HepG2 (cell line): ENCODE measurements around the gene HDAC8. TPM values are rescaled to one million over a fixed set of nuclear protein-coding genes. Genes with fewer than 3 reads are reported as not detected.

Experiments
- ATAC-seq: fragments of 200-7000 bp; cut with Tn5 transposase; 3 replicates; pipeline ENCODE4 v1.9.1; 2020; ENCODE audit warnings: mild to moderate bottlenecking, moderate library complexity
- BruUV-seq: library from RNA; stranded (reverse); fragments of 400-500 nt; replicated peaks from 2 replicates; lab custom pipeline; 2021; lab: Mats Ljungman, UMichigan
- CTCF ChIA-PET: fragments of 300-600 bp; formaldehyde crosslinking; extraction: SDS; loops from one replicate; lab custom pipeline; 2021; ENCODE audit warnings: low total read pairs, inconsistent platforms, low intra/inter-chr PET ratio; lab: Yijun Ruan, JAX
- POLR2A ChIA-PET: fragments of 350-600 bp; sonication (Branson Sonifier 250); formaldehyde crosslinking; loops from one replicate; lab custom pipeline; 2020; ENCODE audit warnings: antibody characterized with exemption, inconsistent platforms; lab: Yijun Ruan, JAX
- DNase-seq: peaks from one replicate; pipeline ENCODE4 v3.0.0-alpha.2; 2015; ENCODE audit warnings: low spot score
- FAIRE-seq: peaks from 3 replicates; lab custom pipeline; 2011; peaks lifted over from hg19 to GRCh38; lab: Jason Lieb, UNC
- H2AFZ ChIP-seq: one replicate; pipeline ENCODE4 v1.6.1; 2011; ENCODE audit warnings: low read length, inconsistent platforms
- H3K27ac ChIP-seq: fragments of 300-600 bp; 3 replicates; pipeline ENCODE4 v1.8.0; 2011; ENCODE audit warnings: mixed run types, mild to moderate bottlenecking, mixed read lengths, low read length, inconsistent platforms; ENCODE audit not compliant: insufficient read depth; ENCODE audit errors: extremely low read length
- H3K27me3 ChIP-seq, 2 experiments: fragments of 200-600 bp in 1 of 2; 2 replicates in 1 of 2; 3 replicates in 1 of 2; pipeline versions ENCODE4 v1.6.0 to v1.8.0; 2011; ENCODE audit warnings: low read length in 2 of 2, mild to moderate bottlenecking in 2 of 2, moderate library complexity in 2 of 2, inconsistent platforms in 1 of 2; ENCODE audit not compliant: insufficient read depth in 2 of 2, control insufficient read depth in 1 of 2
- H3K36me3 ChIP-seq, 2 experiments: fragments of 200-600 bp in 1 of 2; replicated peaks in 1 of 2; 2 replicates in 1 of 2; 3 replicates in 1 of 2; pipeline versions ENCODE4 v1.5.1 to v1.8.0; 2011; ENCODE audit warnings: low read length in 2 of 2, inconsistent platforms in 1 of 2; ENCODE audit not compliant: insufficient read depth in 2 of 2, control insufficient read depth in 1 of 2
- H3K4me1 ChIP-seq: 2 replicates; pipeline ENCODE4 v1.5.1; 2012; ENCODE audit warnings: low read length, inconsistent platforms; ENCODE audit not compliant: insufficient read depth
- H3K4me2 ChIP-seq: 2 replicates; pipeline ENCODE4 v1.6.0; 2011; ENCODE audit warnings: low read depth, low read length, inconsistent platforms
- H3K4me3 ChIP-seq, 3 experiments: fragments of 200-600 bp in 1 of 3; sonication (generic), shearing (Covaris generic) in 1 of 3; replicated peaks in 1 of 3; 2 replicates each; pipeline ENCODE4 v1.5.1; 2011 to 2016; ENCODE audit warnings: low read length in 3 of 3, inconsistent platforms in 2 of 3, low read depth in 2 of 3, mild to moderate bottlenecking in 2 of 3, control low read depth in 1 of 3, mixed read lengths in 1 of 3; ENCODE audit not compliant: insufficient read depth in 1 of 3
- H3K79me2 ChIP-seq: one replicate; pipeline ENCODE4 v1.6.1; 2011; ENCODE audit warnings: low read length, inconsistent platforms; ENCODE audit not compliant: insufficient read depth
- H3K9ac ChIP-seq: 2 replicates; pipeline ENCODE4 v1.6.0; 2011; ENCODE audit warnings: mild to moderate bottlenecking, low read depth, low read length, inconsistent platforms; ENCODE audit not compliant: insufficient read depth
- H3K9me3 ChIP-seq: 2 replicates; pipeline ENCODE4 v1.5.1; 2012; ENCODE audit warnings: mild to moderate bottlenecking, low read length
- H4K20me1 ChIP-seq: 2 replicates; pipeline ENCODE4 v1.6.0; 2011; ENCODE audit warnings: inconsistent platforms, mild to moderate bottlenecking, low read length, moderate library complexity; ENCODE audit not compliant: insufficient read depth
- AKAP8 ChIP-seq: sonication (generic); formaldehyde crosslinking; IDR thresholded peaks from 2 replicates; pipeline ENCODE4 v1.5.1; 2020; ENCODE audit warnings: mild to moderate bottlenecking, missing genetic modification reagents
- BCL6 ChIP-seq: IDR thresholded peaks from 2 replicates; pipeline ENCODE4 v1.6.1; 2016; ENCODE audit warnings: missing genetic modification reagents, missing compliant biosample characterization
- DMAP1 ChIP-seq: IDR thresholded peaks from 2 replicates; pipeline ENCODE4 v1.6.1; 2016
- EZH2 ChIP-seq: conservative IDR thresholded peaks from 2 replicates; pipeline ENCODE4 v1.6.1; 2012; ENCODE audit warnings: mild to moderate bottlenecking, low read depth, low read length, moderate library complexity
- HNRNPL ChIP-seq: fragments of 200-400 bp; formaldehyde crosslinking; IDR thresholded peaks from 2 replicates; pipeline ENCODE4 v1.6.1; 2017; ENCODE audit warnings: mild to moderate bottlenecking, low read depth, low read length
- SCMH1 ChIP-seq: sonication (generic); formaldehyde crosslinking; IDR thresholded peaks from 2 replicates; pipeline ENCODE4 v1.9.0; 2021; ENCODE audit warnings: missing genetic modification reagents, mild to moderate bottlenecking, borderline replicate concordance
- SRSF1 ChIP-seq: fragments of 200-400 bp; formaldehyde crosslinking; optimal IDR thresholded peaks from 2 replicates; pipeline ENCODE3; 2017; ENCODE audit warnings: mild to moderate bottlenecking, low read depth, low read length, moderate library complexity
- TOE1 ChIP-seq: sonication (generic); formaldehyde crosslinking; IDR thresholded peaks from 2 replicates; pipeline ENCODE4 v1.4.0; 2020; ENCODE audit warnings: mild to moderate bottlenecking, missing genetic modification reagents
- ZNF777 ChIP-seq: sonication (generic); formaldehyde crosslinking; IDR thresholded peaks from 2 replicates; pipeline ENCODE4 v1.4.0; 2020; ENCODE audit warnings: missing genetic modification reagents
- WGBS: methylation state at CpG from one replicate; pipeline ENCODE4 v1.1.6; 2017; ENCODE audit warnings: low lambda C conversion rate; 5-methylcytosine and 5-hydroxymethylcytosine counted together
- in situ Hi-C: cut with HindIII; loops from 2 replicates; pipeline ENCODE4 v1.10.0; 2017; ENCODE audit warnings: low pct_unique_long_range_greater_than_20kb; ENCODE audit not compliant: extremely low pct_ligation_motif_present
- intact Hi-C: fragments of 100-400 bp; cut with micrococcal nuclease; formaldehyde crosslinking; loops from one replicate; pipeline ENCODE4 v1.10.0; 2022; ENCODE audit not compliant: unreplicated experiment
- polyA plus RNA-seq, 8 experiments: library from polyadenylated mRNA; depleted of rRNA in 3 of 8; stranded (reverse) in 7 of 8; unstranded in 1 of 8; fragments of >200 nt; fragmentation: Illumina TruSeq in 4 of 8; extraction: Trizol in 4 of 8; gene quantifications; 2 replicates each; pipeline versions ENCODE4 v1.2.1 to v1.2.3, GENCODE V29; 2011 to 2016; ENCODE audit warnings: low read depth in 4 of 8, missing spikeins in 1 of 8, mixed read lengths in 1 of 8; ENCODE audit not compliant: insufficient read depth in 1 of 8
- total RNA-seq, 5 experiments: library from RNA; depleted of rRNA; stranded (reverse); fragments of >200 nt; fragmentation: Illumina TruSeq; extraction: Trizol; gene quantifications; 2 replicates each; pipeline ENCODE4 v1.2.3, GENCODE V29; 2016; ENCODE audit warnings: low read depth in 1 of 5
- TF ChIP-seq, protein P1 (sequence below): sonication (generic); formaldehyde crosslinking; conservative IDR thresholded peaks from 2 replicates; pipeline ENCODE4 v1.4.0; 2020; ENCODE audit warnings: missing genetic modification reagents
- TF ChIP-seq, protein P2 (sequence below): sonication (generic); formaldehyde crosslinking; IDR thresholded peaks from 2 replicates; pipeline ENCODE4 v1.4.0; 2020; ENCODE audit warnings: low read depth, mild to moderate bottlenecking, missing genetic modification reagents
- TF ChIP-seq, protein P3 (sequence below): sonication (generic); formaldehyde crosslinking; conservative IDR thresholded peaks from 2 replicates; pipeline ENCODE4 v1.8.1; 2023; ENCODE audit warnings: missing genetic modification reagents
- TF ChIP-seq, protein P4 (sequence below): sonication (generic); formaldehyde crosslinking; IDR thresholded peaks from 2 replicates; pipeline ENCODE4 v1.4.0; 2020; ENCODE audit warnings: missing genetic modification reagents
- TF ChIP-seq, protein P5 (sequence below): sonication (generic); formaldehyde crosslinking; IDR thresholded peaks from 2 replicates; pipeline ENCODE4 v1.9.0; 2022; ENCODE audit warnings: missing genetic modification reagents, mild to moderate bottlenecking, borderline replicate concordance

HDAC8 gene
- total and polyA plus RNA-seq, 2 of the 13 experiments (the other 11 are each of a cell fraction or from before 2014, with no cell fraction given): 13.7 to 28.6 TPM

DNA sequence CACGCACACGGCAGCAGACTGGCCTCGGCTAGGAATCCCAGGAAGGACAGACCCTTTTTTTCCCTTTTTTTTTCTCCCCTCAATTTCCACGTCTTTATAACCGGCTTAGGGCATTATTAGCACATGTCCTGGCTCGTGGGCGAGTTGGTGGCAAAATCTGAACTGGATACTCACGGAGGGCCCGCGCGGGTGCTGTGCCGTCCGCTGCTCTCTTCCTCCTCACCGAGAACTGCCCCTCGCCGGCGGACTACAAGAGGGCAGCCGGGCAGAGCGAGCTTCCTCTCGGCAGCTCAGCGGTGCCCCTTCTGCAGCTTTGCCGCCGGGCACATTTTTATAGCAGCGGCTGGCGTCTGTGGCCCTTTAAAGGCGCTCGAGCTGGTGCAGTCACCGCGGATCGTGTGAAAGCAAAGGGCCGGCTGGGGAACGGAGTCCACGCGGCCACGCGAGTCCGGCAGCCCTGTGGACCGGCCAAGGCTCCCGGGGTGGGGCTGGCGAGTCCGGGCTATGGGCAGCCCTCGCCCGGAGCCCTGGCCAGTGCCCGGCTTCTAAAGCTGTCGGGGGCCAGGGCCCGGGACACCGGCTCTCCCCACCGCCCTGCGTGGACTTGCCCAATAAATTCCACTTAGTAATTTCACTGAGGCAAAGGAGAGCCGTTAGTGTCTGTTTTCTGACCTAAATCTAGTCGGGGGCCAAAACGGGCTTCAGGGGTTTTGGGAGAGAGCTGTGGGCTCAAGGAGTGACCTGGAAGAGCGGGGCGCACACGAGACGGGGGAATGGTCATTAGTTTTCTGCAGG, 265.6 kb downstream of the HDAC8 start:
- WGBS: 2% methylated on average over 11 of the region's 56 CpGs
- H3K36me3 ChIP-seq: no peaks in the 10 kb centered on the region
- ChIA-PET POLR2A (no interaction called here), CTCF (no interaction called here)
- H2AFZ ChIP-seq: no peak overlapping the region
- no TSS peak for BruUV-seq
- no peak for FAIRE-seq
- peaks cover 30% of the 10 kb centered on the region for H3K4me1 ChIP-seq
- H3K9ac ChIP-seq: no peak overlapping the region
- no peak overlapping the region for H3K27ac ChIP-seq
- peak; percentile 78 for ATAC-seq
- peak; percentile 17 for DNase-seq
- H3K79me2 ChIP-seq: no peaks in the 10 kb centered on the region
- H3K4me2 ChIP-seq: peak overlapping the region; percentile 72
- intact Hi-C loops (no loop called here), in situ Hi-C loops (loop anchor here (10.0 kb wide), 1 partner anchor 238 kb away; no protein-coding TSS in a partner anchor)
- H4K20me1 ChIP-seq: no peaks in the 10 kb centered on the region
- H3K9me3 ChIP-seq: no peaks in the 10 kb centered on the region
- peak overlapping the region; percentile 43 to 60 (median 49); a peak in 5 of 6 replicates for H3K4me3 ChIP-seq
- peaks cover 6 to 55% of the 10 kb centered on the region in 2 experiments; a peak in 4 of 5 replicates for H3K27me3 ChIP-seq
- TF ChIP-seq EZH2 (no peak), SCMH1 (CRISPR knock-in tag) (no peak), SRSF1 (no peak), TOE1 (CRISPR knock-in tag) (no peak), ZNF777 (CRISPR knock-in tag) (peak; percentile 48; the same call in 1 of the 2 replicates), HNRNPL (0 out of 2 replicates have a peak, but pooled peaks have one; percentile 52), AKAP8 (CRISPR knock-in tag) (no peak), BCL6 (CRISPR knock-in tag) (peak; percentile 85), DMAP1 (CRISPR knock-in tag) (no peak)
- TF ChIP-seq, protein P1, sequence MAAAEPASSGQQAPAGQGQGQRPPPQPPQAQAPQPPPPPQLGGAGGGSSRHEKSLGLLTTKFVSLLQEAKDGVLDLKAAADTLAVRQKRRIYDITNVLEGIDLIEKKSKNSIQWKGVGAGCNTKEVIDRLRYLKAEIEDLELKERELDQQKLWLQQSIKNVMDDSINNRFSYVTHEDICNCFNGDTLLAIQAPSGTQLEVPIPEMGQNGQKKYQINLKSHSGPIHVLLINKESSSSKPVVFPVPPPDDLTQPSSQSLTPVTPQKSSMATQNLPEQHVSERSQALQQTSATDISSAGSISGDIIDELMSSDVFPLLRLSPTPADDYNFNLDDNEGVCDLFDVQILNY (CRISPR knock-in tag): no peak
- TF ChIP-seq, protein P2, sequence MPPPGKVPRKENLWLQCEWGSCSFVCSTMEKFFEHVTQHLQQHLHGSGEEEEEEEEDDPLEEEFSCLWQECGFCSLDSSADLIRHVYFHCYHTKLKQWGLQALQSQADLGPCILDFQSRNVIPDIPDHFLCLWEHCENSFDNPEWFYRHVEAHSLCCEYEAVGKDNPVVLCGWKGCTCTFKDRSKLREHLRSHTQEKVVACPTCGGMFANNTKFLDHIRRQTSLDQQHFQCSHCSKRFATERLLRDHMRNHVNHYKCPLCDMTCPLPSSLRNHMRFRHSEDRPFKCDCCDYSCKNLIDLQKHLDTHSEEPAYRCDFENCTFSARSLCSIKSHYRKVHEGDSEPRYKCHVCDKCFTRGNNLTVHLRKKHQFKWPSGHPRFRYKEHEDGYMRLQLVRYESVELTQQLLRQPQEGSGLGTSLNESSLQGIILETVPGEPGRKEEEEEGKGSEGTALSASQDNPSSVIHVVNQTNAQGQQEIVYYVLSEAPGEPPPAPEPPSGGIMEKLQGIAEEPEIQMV (CRISPR knock-in tag): no peak
- TF ChIP-seq, protein P3, sequence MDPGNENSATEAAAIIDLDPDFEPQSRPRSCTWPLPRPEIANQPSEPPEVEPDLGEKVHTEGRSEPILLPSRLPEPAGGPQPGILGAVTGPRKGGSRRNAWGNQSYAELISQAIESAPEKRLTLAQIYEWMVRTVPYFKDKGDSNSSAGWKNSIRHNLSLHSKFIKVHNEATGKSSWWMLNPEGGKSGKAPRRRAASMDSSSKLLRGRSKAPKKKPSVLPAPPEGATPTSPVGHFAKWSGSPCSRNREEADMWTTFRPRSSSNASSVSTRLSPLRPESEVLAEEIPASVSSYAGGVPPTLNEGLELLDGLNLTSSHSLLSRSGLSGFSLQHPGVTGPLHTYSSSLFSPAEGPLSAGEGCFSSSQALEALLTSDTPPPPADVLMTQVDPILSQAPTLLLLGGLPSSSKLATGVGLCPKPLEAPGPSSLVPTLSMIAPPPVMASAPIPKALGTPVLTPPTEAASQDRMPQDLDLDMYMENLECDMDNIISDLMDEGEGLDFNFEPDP (CRISPR knock-in tag): no peak
- TF ChIP-seq, protein P4, sequence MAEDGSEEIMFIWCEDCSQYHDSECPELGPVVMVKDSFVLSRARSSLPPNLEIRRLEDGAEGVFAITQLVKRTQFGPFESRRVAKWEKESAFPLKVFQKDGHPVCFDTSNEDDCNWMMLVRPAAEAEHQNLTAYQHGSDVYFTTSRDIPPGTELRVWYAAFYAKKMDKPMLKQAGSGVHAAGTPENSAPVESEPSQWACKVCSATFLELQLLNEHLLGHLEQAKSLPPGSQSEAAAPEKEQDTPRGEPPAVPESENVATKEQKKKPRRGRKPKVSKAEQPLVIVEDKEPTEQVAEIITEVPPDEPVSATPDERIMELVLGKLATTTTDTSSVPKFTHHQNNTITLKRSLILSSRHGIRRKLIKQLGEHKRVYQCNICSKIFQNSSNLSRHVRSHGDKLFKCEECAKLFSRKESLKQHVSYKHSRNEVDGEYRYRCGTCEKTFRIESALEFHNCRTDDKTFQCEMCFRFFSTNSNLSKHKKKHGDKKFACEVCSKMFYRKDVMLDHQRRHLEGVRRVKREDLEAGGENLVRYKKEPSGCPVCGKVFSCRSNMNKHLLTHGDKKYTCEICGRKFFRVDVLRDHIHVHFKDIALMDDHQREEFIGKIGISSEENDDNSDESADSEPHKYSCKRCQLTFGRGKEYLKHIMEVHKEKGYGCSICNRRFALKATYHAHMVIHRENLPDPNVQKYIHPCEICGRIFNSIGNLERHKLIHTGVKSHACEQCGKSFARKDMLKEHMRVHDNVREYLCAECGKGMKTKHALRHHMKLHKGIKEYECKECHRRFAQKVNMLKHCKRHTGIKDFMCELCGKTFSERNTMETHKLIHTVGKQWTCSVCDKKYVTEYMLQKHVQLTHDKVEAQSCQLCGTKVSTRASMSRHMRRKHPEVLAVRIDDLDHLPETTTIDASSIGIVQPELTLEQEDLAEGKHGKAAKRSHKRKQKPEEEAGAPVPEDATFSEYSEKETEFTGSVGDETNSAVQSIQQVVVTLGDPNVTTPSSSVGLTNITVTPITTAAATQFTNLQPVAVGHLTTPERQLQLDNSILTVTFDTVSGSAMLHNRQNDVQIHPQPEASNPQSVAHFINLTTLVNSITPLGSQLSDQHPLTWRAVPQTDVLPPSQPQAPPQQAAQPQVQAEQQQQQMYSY: peak; percentile 98
- TF ChIP-seq, protein P5, sequence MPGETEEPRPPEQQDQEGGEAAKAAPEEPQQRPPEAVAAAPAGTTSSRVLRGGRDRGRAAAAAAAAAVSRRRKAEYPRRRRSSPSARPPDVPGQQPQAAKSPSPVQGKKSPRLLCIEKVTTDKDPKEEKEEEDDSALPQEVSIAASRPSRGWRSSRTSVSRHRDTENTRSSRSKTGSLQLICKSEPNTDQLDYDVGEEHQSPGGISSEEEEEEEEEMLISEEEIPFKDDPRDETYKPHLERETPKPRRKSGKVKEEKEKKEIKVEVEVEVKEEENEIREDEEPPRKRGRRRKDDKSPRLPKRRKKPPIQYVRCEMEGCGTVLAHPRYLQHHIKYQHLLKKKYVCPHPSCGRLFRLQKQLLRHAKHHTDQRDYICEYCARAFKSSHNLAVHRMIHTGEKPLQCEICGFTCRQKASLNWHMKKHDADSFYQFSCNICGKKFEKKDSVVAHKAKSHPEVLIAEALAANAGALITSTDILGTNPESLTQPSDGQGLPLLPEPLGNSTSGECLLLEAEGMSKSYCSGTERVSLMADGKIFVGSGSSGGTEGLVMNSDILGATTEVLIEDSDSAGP (CRISPR knock-in tag): peak; percentile 97
